KMS-11 (cell line): ENCODE results near the gene GLCCI1.

Experiments
- H2AFZ ChIP-seq: fragments of 200-600 bp; sonication (generic); 2 replicates; pipeline ENCODE4 v1.6.1; 2016; ENCODE audit warnings: antibody characterized with exemption, mixed run types, low read depth
- H3K27ac ChIP-seq: fragments of 200-600 bp; sonication (generic); 2 replicates; pipeline ENCODE4 v1.6.1; 2016; ENCODE audit warnings: mild to moderate bottlenecking, mixed run types
- H3K27me3 ChIP-seq: fragments of 200-600 bp; sonication (generic); 2 replicates; pipeline ENCODE4 v1.6.1; 2017; ENCODE audit warnings: mild to moderate bottlenecking, low read depth, mixed run types, moderate library complexity; ENCODE audit not compliant: insufficient read depth
- H3K36me3 ChIP-seq: fragments of 200-600 bp; sonication (generic); 2 replicates; pipeline ENCODE4 v1.6.1; 2017; ENCODE audit warnings: mild to moderate bottlenecking, mixed run types; ENCODE audit not compliant: insufficient read depth
- H3K4me1 ChIP-seq: fragments of 200-600 bp; sonication (generic); 2 replicates; pipeline ENCODE4 v1.6.1; 2016; ENCODE audit warnings: mild to moderate bottlenecking, low read depth, mixed run types; ENCODE audit not compliant: poor library complexity, severe bottlenecking
- H3K4me2 ChIP-seq: fragments of 200-600 bp; sonication (generic); 2 replicates; pipeline ENCODE4 v1.7.0; 2016; ENCODE audit warnings: mild to moderate bottlenecking, mixed run types
- H3K4me3 ChIP-seq: fragments of 200-600 bp; sonication (generic); IDR thresholded peaks from 2 replicates; pipeline ENCODE4 v1.6.1; 2017; ENCODE audit warnings: low read depth, low read length, mixed read lengths; ENCODE audit not compliant: insufficient read depth
- H3K79me2 ChIP-seq: fragments of 200-600 bp; sonication (generic); 2 replicates; pipeline ENCODE4 v1.6.1; 2016; ENCODE audit warnings: low read depth, mixed run types; ENCODE audit not compliant: insufficient read depth
- H3K9ac ChIP-seq: fragments of 200-600 bp; sonication (generic); 2 replicates; pipeline ENCODE4 v1.6.1; 2016; ENCODE audit warnings: mild to moderate bottlenecking, mixed run types
- H4K20me1 ChIP-seq: fragments of 200-600 bp; sonication (generic); 2 replicates; pipeline ENCODE4 v1.6.1; 2016; ENCODE audit warnings: mild to moderate bottlenecking, mixed run types; ENCODE audit not compliant: insufficient read depth
- TF ChIP-seq, protein P1 (sequence below): fragments of 200-600 bp; sonication (generic); conservative IDR thresholded peaks from 2 replicates; pipeline ENCODE4 v1.6.1; 2017; ENCODE audit warnings: low read depth, mild to moderate bottlenecking, antibody characterized with exemption, low read length, moderate library complexity, mixed read lengths

Gene GLCCI1

GRCh38 chr7:7921830-7922229 is 46.8 kb upstream of the GLCCI1 start:
- H3K36me3 ChIP-seq, result no peaks in the 10 kb centered on the region
- H3K27me3 ChIP-seq, result no peaks in the 10 kb centered on the region
- no peak overlapping the region for H3K4me3 ChIP-seq
- H3K4me2 ChIP-seq, result peak overlapping the region; percentile 84; the same call in 1 of the 2 replicates
- H4K20me1 ChIP-seq, result no peaks in the 10 kb centered on the region
- no peaks in the 10 kb centered on the region for H3K79me2 ChIP-seq
- TF ChIP-seq, protein P1, sequence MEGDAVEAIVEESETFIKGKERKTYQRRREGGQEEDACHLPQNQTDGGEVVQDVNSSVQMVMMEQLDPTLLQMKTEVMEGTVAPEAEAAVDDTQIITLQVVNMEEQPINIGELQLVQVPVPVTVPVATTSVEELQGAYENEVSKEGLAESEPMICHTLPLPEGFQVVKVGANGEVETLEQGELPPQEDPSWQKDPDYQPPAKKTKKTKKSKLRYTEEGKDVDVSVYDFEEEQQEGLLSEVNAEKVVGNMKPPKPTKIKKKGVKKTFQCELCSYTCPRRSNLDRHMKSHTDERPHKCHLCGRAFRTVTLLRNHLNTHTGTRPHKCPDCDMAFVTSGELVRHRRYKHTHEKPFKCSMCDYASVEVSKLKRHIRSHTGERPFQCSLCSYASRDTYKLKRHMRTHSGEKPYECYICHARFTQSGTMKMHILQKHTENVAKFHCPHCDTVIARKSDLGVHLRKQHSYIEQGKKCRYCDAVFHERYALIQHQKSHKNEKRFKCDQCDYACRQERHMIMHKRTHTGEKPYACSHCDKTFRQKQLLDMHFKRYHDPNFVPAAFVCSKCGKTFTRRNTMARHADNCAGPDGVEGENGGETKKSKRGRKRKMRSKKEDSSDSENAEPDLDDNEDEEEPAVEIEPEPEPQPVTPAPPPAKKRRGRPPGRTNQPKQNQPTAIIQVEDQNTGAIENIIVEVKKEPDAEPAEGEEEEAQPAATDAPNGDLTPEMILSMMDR, result no peak
- no peak overlapping the region for H2AFZ ChIP-seq
- H3K9ac ChIP-seq, result no peak overlapping the region
- peaks cover 84% of the 10 kb centered on the region for H3K4me1 ChIP-seq
- no peak overlapping the region for H3K27ac ChIP-seq

DNA sequence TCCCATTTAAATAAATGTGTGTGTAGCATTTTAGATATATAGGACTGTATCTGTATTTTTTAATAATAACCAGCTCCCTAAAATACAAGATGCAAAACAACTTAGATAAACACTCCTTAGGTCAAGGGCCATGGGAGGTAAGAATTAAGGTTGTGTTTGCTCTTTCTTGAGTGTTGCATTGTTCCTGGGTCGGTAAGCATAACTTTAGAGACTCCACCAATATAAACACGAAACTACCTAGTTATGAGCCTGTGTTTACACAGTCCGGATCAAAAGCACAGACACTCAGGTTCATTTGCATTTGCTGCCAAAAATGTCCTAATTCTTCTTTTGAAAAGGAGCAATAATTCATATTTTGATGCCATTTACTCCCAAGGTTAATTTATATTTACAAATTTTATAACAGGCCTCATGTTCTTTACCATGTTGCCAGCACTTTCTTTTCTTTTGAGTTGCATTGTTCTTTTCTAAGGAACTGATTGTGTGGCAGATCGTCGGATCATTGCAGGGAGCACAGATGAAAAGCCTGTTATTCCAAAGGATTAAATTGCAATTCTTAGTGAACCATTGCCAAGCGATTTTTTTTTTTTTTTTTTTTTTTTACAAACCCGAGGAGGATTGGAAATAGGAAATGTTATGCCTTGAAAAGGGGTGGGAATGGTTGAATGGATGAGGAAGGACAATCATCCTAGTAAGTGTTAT is 45.8 kb upstream of the GLCCI1 start:
- Histone ChIP-seq H3K36me3 (no peaks in the 10 kb centered on the region), H3K4me2 (peak overlapping the region; percentile 84; the same call in 1 of the 2 replicates), H3K27ac (no peak overlapping the region), H3K79me2 (no peaks in the 10 kb centered on the region), H2AFZ (no peak overlapping the region), H3K4me1 (peaks cover 79% of the 10 kb centered on the region), H3K9ac (no peak overlapping the region), H3K4me3 (no peak overlapping the region), H4K20me1 (no peaks in the 10 kb centered on the region), H3K27me3 (no peaks in the 10 kb centered on the region)
- TF ChIP-seq, protein P1, result no peak

GRCh38 chr7:7923818-7924217 is 44.8 kb upstream of the GLCCI1 start:
- Histone ChIP-seq H3K27ac (no peak overlapping the region), H2AFZ (no peak overlapping the region), H3K4me1 (peaks cover 70% of the 10 kb centered on the region), H3K9ac (no peak overlapping the region), H3K4me3 (no peak overlapping the region), H3K36me3 (no peaks in the 10 kb centered on the region), H4K20me1 (no peaks in the 10 kb centered on the region), H3K79me2 (no peaks in the 10 kb centered on the region), H3K27me3 (no peaks in the 10 kb centered on the region), H3K4me2 (peak overlapping the region; percentile 84; the same call in 1 of the 2 replicates)
- TF ChIP-seq, protein P1, result no peak

- Histone ChIP-seq H3K36me3 (no peaks in the 10 kb centered on the region), H3K4me3 (no peak overlapping the region), H4K20me1 (no peaks in the 10 kb centered on the region), H2AFZ (no peak overlapping the region), H3K79me2 (no peaks in the 10 kb centered on the region), H3K4me1 (peaks cover 65% of the 10 kb centered on the region), H3K27me3 (no peaks in the 10 kb centered on the region), H3K9ac (no peak overlapping the region), H3K27ac (no peak overlapping the region), H3K4me2 (no peak overlapping the region)
- TF ChIP-seq, protein P1, result no peak
Observed at GRCh38 chr7:7924303-7924702, 44.3 kb upstream of the GLCCI1 start.
